Esophagus muscularis mucosa (tissue), 4 donors: ENCODE data around the gene DYTN.

Experiments used
- EP300 ChIP-seq: sonication (generic); formaldehyde crosslinking; IDR thresholded peaks from one replicate; pipeline ENCODE4 v1.6.1; 2017; ENCODE audit warnings: antibody characterized with exemption
- POLR2A ChIP-seq: fragments of 450-650 bp; IDR thresholded peaks from one replicate; pipeline ENCODE4 v1.6.1; 2017; ENCODE audit warnings: antibody characterized with exemption, moderate library complexity, mild to moderate bottlenecking, low read depth
- POLR2AphosphoS5 ChIP-seq, 2 donors: sonication (generic); formaldehyde crosslinking; IDR thresholded peaks; one replicate each; pipeline ENCODE4 v1.6.1; 2017; ENCODE audit warnings: antibody characterized with exemption in 2 of 2
- TF ChIP-seq, protein P1 (sequence below), 3 experiments: fragments of 200-600 bp in 2 of 3; fragments of 450-650 bp in 1 of 3; sonication (generic) in 2 of 3; IDR thresholded peaks; one replicate each; pipeline ENCODE4 v1.5.1; 2017 to 2019; ENCODE audit warnings: antibody characterized with exemption in 3 of 3, mild to moderate bottlenecking in 2 of 3, moderate library complexity in 1 of 3

- TF ChIP-seq POLR2A (no peak), EP300 (no peak), POLR2AphosphoS5 (IDR thresholded peaks at IDR 0.05) (no peak)
- TF ChIP-seq, protein P1, sequence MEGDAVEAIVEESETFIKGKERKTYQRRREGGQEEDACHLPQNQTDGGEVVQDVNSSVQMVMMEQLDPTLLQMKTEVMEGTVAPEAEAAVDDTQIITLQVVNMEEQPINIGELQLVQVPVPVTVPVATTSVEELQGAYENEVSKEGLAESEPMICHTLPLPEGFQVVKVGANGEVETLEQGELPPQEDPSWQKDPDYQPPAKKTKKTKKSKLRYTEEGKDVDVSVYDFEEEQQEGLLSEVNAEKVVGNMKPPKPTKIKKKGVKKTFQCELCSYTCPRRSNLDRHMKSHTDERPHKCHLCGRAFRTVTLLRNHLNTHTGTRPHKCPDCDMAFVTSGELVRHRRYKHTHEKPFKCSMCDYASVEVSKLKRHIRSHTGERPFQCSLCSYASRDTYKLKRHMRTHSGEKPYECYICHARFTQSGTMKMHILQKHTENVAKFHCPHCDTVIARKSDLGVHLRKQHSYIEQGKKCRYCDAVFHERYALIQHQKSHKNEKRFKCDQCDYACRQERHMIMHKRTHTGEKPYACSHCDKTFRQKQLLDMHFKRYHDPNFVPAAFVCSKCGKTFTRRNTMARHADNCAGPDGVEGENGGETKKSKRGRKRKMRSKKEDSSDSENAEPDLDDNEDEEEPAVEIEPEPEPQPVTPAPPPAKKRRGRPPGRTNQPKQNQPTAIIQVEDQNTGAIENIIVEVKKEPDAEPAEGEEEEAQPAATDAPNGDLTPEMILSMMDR (IDR thresholded peaks at IDR 0.05): no peak
Observed at GRCh38 chr2:206631340-206631739, 86.9 kb downstream of the DYTN start.
